OCI-LY1 (cell line): ENCODE data around the gene SMIM9.
"Not testable (repeated sequence)": the region's sequence is repeated elsewhere in the genome, so short reads cannot be mapped to it uniquely, and the experiment has no call there.

ENCODE experiments used
- H2AFZ ChIP-seq: fragments of 200-600 bp; sonication (generic), shearing (Covaris generic); 2 replicates; pipeline ENCODE4 v1.6.0; 2014; ENCODE audit warnings: antibody characterized with exemption, mild to moderate bottlenecking, low read length
- H3F3A ChIP-seq: fragments of 200-600 bp; sonication (generic), shearing (Covaris generic); 2 replicates; pipeline ENCODE4 v1.6.0; 2014; ENCODE audit warnings: mild to moderate bottlenecking, antibody characterized with exemption, low read length, moderate library complexity; ENCODE audit not compliant: insufficient read depth
- H3K27ac ChIP-seq: fragments of 200-600 bp; sonication (generic); 2 replicates; pipeline ENCODE4 v1.5.1; 2014; ENCODE audit warnings: low read length, mixed run types, mild to moderate bottlenecking, low read depth; ENCODE audit not compliant: poor library complexity, severe bottlenecking
- H3K27me3 ChIP-seq: fragments of 200-600 bp; sonication (generic); 2 replicates; pipeline ENCODE4 v1.6.0; 2014; ENCODE audit warnings: antibody characterized with exemption, mild to moderate bottlenecking, low read length, moderate library complexity; ENCODE audit not compliant: insufficient read depth
- H3K36me3 ChIP-seq: fragments of 200-600 bp; sonication (generic); 2 replicates; pipeline ENCODE4 v1.6.1; 2014; ENCODE audit warnings: mild to moderate bottlenecking, antibody characterized with exemption, low read length, moderate library complexity, mixed read lengths; ENCODE audit not compliant: insufficient read depth
- H3K4me1 ChIP-seq: fragments of 200-600 bp; sonication (generic); 2 replicates; pipeline ENCODE4 v1.5.1; 2014; ENCODE audit warnings: mild to moderate bottlenecking, low read length, moderate library complexity; ENCODE audit not compliant: insufficient read depth, severe bottlenecking
- H3K4me2 ChIP-seq: fragments of 200-600 bp; sonication (generic), shearing (Covaris generic); 2 replicates; pipeline ENCODE4 v1.6.1; 2014; ENCODE audit warnings: low read length
- H3K4me3 ChIP-seq: fragments of 200-600 bp; sonication (generic); 2 replicates; pipeline ENCODE4 v1.5.1; 2014; ENCODE audit warnings: low read length, low read depth, mild to moderate bottlenecking, mixed read lengths; ENCODE audit not compliant: poor library complexity, severe bottlenecking
- H3K79me2 ChIP-seq: fragments of 200-600 bp; shearing (Covaris generic); 2 replicates; pipeline ENCODE4 v1.6.1; 2016; ENCODE audit warnings: mixed run types, low read length, mixed read lengths; ENCODE audit not compliant: insufficient read depth
- H3K9ac ChIP-seq: fragments of 200-600 bp; sonication (generic), shearing (Covaris generic); 2 replicates; pipeline ENCODE4 v1.6.1; 2014; ENCODE audit warnings: mild to moderate bottlenecking, low read length, mixed read lengths
- H3K9me2 ChIP-seq: fragments of 200-600 bp; sonication (generic), shearing (Covaris generic); 2 replicates; pipeline ENCODE4 v1.6.1; 2014; ENCODE audit warnings: low read depth, mild to moderate bottlenecking, low read length, mixed read lengths
- H3K9me3 ChIP-seq: fragments of 200-600 bp; shearing (Covaris generic); 2 replicates; pipeline ENCODE4 v1.6.1; 2014; ENCODE audit warnings: low read length, mixed read lengths
- H4K20me1 ChIP-seq: fragments of 200-600 bp; sonication (generic), shearing (Covaris generic); 2 replicates; pipeline ENCODE4 v1.6.0; 2016; ENCODE audit warnings: mild to moderate bottlenecking, low read length; ENCODE audit not compliant: insufficient read depth
- CTCF ChIP-seq: fragments of 200-600 bp; sonication (generic), shearing (Covaris generic); IDR thresholded peaks from 2 replicates; pipeline ENCODE4 v1.5.1; 2017; ENCODE audit warnings: mild to moderate bottlenecking, antibody characterized with exemption, low read length, moderate library complexity, mixed read lengths
- EZH2 ChIP-seq: fragments of 200-600 bp; sonication (generic), shearing (Covaris generic); IDR thresholded peaks from 2 replicates; pipeline ENCODE4 v1.8.0; 2017; ENCODE audit warnings: borderline replicate concordance, mixed run types, mild to moderate bottlenecking, antibody characterized with exemption, low read length, moderate library complexity, mixed read lengths

Gene SMIM9

GRCh38 chrX:154834562-154834961 is at the start of gene SMIM9:
TSS of gene SMIM9 (minus strand) at chrX:154834662. CDS start at chrX:154830856, 3,806 bp downstream.
- Histone ChIP-seq H3K9me2 (no peaks in the 10 kb centered on the region), H3K36me3 (no peaks in the 10 kb centered on the region), H3K9me3 (no peaks in the 10 kb centered on the region), H3K4me1 (no peaks in the 10 kb centered on the region), H3K4me2 (no peak within 1 kb of the TSS), H3F3A (no peaks in the 10 kb centered on the region), H3K4me3 (no peak within 1 kb of the TSS), H3K79me2 (no peaks in the 10 kb centered on the region), H4K20me1 (no peaks in the 10 kb centered on the region), H3K27ac (no peak within 1 kb of the TSS), H2AFZ (no peak within 1 kb of the TSS), H3K27me3 (no peaks in the 10 kb centered on the region), H3K9ac (no peak within 1 kb of the TSS)
- TF ChIP-seq EZH2 (no peak), CTCF (no peak)

GRCh38 chrX:154884069-154884468 is 49.6 kb upstream of the SMIM9 start:
- not testable (repeated sequence) for H3K27me3 ChIP-seq, H3K27ac ChIP-seq, H2AFZ ChIP-seq, H3K4me1 ChIP-seq, H3F3A ChIP-seq, H3K4me3 ChIP-seq, H3K4me2 ChIP-seq, H3K36me3 ChIP-seq, H3K9me3 ChIP-seq, H3K9me2 ChIP-seq, H3K79me2 ChIP-seq, H3K9ac ChIP-seq, H4K20me1 ChIP-seq

GRCh38 chrX:154873329-154873728 is 38.9 kb upstream of the SMIM9 start:
- Histone ChIP-seq H3K4me2 (no peak overlapping the region), H3K36me3 (no peaks in the 10 kb centered on the region), H4K20me1 (no peaks in the 10 kb centered on the region), H3F3A (no peaks in the 10 kb centered on the region), H3K9me2 (no peaks in the 10 kb centered on the region), H3K27ac (no peak overlapping the region), H3K4me1 (no peaks in the 10 kb centered on the region), H3K9me3 (no peaks in the 10 kb centered on the region), H2AFZ (no peak overlapping the region), H3K4me3 (no peak overlapping the region), H3K79me2 (no peaks in the 10 kb centered on the region), H3K9ac (no peak overlapping the region), H3K27me3 (no peaks in the 10 kb centered on the region)
- TF ChIP-seq CTCF, result no peak
- TF ChIP-seq EZH2, result no peak

GRCh38 chrX:154868522-154868921 is 34.1 kb upstream of the SMIM9 start:
- not testable (repeated sequence) for H3K4me3 ChIP-seq, H3K27ac ChIP-seq, H3K9me3 ChIP-seq, H3K4me1 ChIP-seq, H3K9ac ChIP-seq, H3K9me2 ChIP-seq, H3K36me3 ChIP-seq, H4K20me1 ChIP-seq, H3K4me2 ChIP-seq, H3F3A ChIP-seq, H2AFZ ChIP-seq, H3K79me2 ChIP-seq, H3K27me3 ChIP-seq
